CD14-positive monocyte (primary cell): Measurements from ENCODE around the gene MCFD2. TPM values are rescaled to one million over a fixed set of nuclear protein-coding genes. Genes with fewer than 3 reads are reported as not detected.

ENCODE experiments used
- DNase-seq, 3 donors: peaks; one replicate each; pipeline ENCODE4 v3.0.0-alpha.2; 2011 to 2022
- H2AFZ ChIP-seq: 2 replicates; pipeline ENCODE4 v1.6.0; 2012; ENCODE audit warnings: mild to moderate bottlenecking, low read depth, low read length, inconsistent platforms; ENCODE audit not compliant: insufficient read depth, poor library complexity, severe bottlenecking
- H3K27ac ChIP-seq, 2 donors: 1 replicate in 1 of 2; 2 replicates in 1 of 2; pipeline ENCODE4 v1.5.1; 2012 to 2013; ENCODE audit warnings: low read length in 2 of 2, control low read depth in 1 of 2, inconsistent platforms in 1 of 2, low read depth in 1 of 2, mild to moderate bottlenecking in 1 of 2
- H3K27me3 ChIP-seq, 2 donors: one replicate each; pipeline versions ENCODE4 v1.6.0 to v1.6.1; 2011 to 2013; ENCODE audit warnings: low read length in 2 of 2; ENCODE audit not compliant: control insufficient read depth in 2 of 2, insufficient read depth in 2 of 2
- H3K36me3 ChIP-seq, 2 donors: replicated peaks in 1 of 2; 1 replicate in 1 of 2; 2 replicates in 1 of 2; pipeline versions ENCODE4 v1.5.1 to v1.6.1; 2012 to 2013; ENCODE audit warnings: low read length in 2 of 2, control low read depth in 1 of 2, inconsistent platforms in 1 of 2, mild to moderate bottlenecking in 1 of 2; ENCODE audit not compliant: insufficient read depth in 2 of 2, control insufficient read depth in 1 of 2
- H3K4me1 ChIP-seq, 2 donors: 1 replicate in 1 of 2; 2 replicates in 1 of 2; pipeline versions ENCODE4 v1.5.1 to v1.6.1; 2012 to 2013; ENCODE audit warnings: low read length in 2 of 2, control low read depth in 1 of 2, inconsistent platforms in 1 of 2, mild to moderate bottlenecking in 1 of 2, moderate library complexity in 1 of 2; ENCODE audit not compliant: insufficient read depth in 2 of 2, control insufficient read depth in 1 of 2
- H3K4me2 ChIP-seq: replicated peaks from 2 replicates; pipeline ENCODE3; 2012; ENCODE audit warnings: low read length, moderate library complexity, mild to moderate bottlenecking; ENCODE audit not compliant: poor library complexity, severe bottlenecking; ENCODE audit errors: extremely low read depth
- H3K4me3 ChIP-seq, 3 experiments: fragments of 200-600 bp in 1 of 3; sonication (generic) in 1 of 3; replicated peaks in 1 of 3; 1 replicate in 2 of 3; 2 replicates in 1 of 3; pipeline ENCODE4 v1.5.1; 2011 to 2013; ENCODE audit warnings: low read length in 3 of 3, mild to moderate bottlenecking in 3 of 3, control low read depth in 2 of 3, low read depth in 2 of 3, inconsistent platforms in 1 of 3, moderate library complexity in 1 of 3
- H3K79me2 ChIP-seq: 2 replicates; pipeline ENCODE4 v1.6.0; 2012; ENCODE audit warnings: mild to moderate bottlenecking, control low read depth, inconsistent platforms, low read length, moderate library complexity; ENCODE audit not compliant: insufficient read depth
- H3K9ac ChIP-seq: 2 replicates; pipeline ENCODE4 v1.6.0; 2017; ENCODE audit warnings: low read length, mild to moderate bottlenecking; ENCODE audit not compliant: insufficient read depth, poor library complexity, severe bottlenecking
- H3K9me3 ChIP-seq, 2 donors: replicated peaks in 1 of 2; 1 replicate in 1 of 2; 2 replicates in 1 of 2; pipeline versions ENCODE4 v1.5.1 to v1.6.1; 2012 to 2013; ENCODE audit warnings: low read length in 2 of 2, control low read depth in 1 of 2; ENCODE audit not compliant: control insufficient read depth in 1 of 2, insufficient read depth in 1 of 2
- H4K20me1 ChIP-seq: 2 replicates; pipeline ENCODE4 v1.6.0; 2012; ENCODE audit warnings: mild to moderate bottlenecking, low read length, control low read depth, moderate library complexity; ENCODE audit not compliant: insufficient read depth
- H3K27ac Mint-ChIP-seq, 7 donors: one replicate each; pipeline ENCODE4 v1.8.0; 2020; ENCODE audit warnings: mild to moderate bottlenecking in 7 of 7, mixed read lengths in 7 of 7, moderate library complexity in 6 of 7, inconsistent platforms in 2 of 7
- H3K27me3 Mint-ChIP-seq, 3 donors: one replicate each; pipeline ENCODE4 v1.8.0; 2021 to 2022; ENCODE audit warnings: low read depth in 3 of 3, mild to moderate bottlenecking in 3 of 3, mixed read lengths in 3 of 3, moderate library complexity in 3 of 3, inconsistent platforms in 1 of 3
- H3K36me3 Mint-ChIP-seq, 2 donors: one replicate each; pipeline ENCODE4 v1.8.0; 2020; ENCODE audit warnings: mixed read lengths in 2 of 2, inconsistent platforms in 1 of 2, mild to moderate bottlenecking in 1 of 2
- H3K4me1 Mint-ChIP-seq: one replicate; pipeline ENCODE4 v1.8.0; 2020; ENCODE audit warnings: mild to moderate bottlenecking, mixed read lengths
- H3K4me3 Mint-ChIP-seq, 2 donors: one replicate each; pipeline ENCODE4 v1.8.0; 2020; ENCODE audit warnings: mild to moderate bottlenecking in 2 of 2, mixed read lengths in 2 of 2, moderate library complexity in 1 of 2
- H3K9me3 Mint-ChIP-seq, 7 donors: one replicate each; pipeline ENCODE4 v1.8.0; 2020 to 2022; ENCODE audit warnings: mixed read lengths in 7 of 7, mild to moderate bottlenecking in 6 of 7, moderate library complexity in 6 of 7, inconsistent platforms in 2 of 7
- WGBS: methylation state at CpG from one replicate; pipeline ENCODE4 v1.1.5; 2013; ENCODE audit warnings: missing lambda C conversion rate; ENCODE audit not compliant: insufficient coverage; 5-methylcytosine and 5-hydroxymethylcytosine counted together
- intact Hi-C, 2 donors: fragments of 100-400 bp; cut with micrococcal nuclease; formaldehyde crosslinking; loops; one replicate each; pipeline versions ENCODE4 v1.15.0 to v1.15.1; 2023
- polyA plus RNA-seq, 3 donors: library from polyadenylated mRNA; depleted of rRNA in 1 of 3; unstranded in 2 of 3; stranded (reverse) in 1 of 3; fragments of 300-500 nt in 2 of 3; fragments of >200 nt in 1 of 3; fragmentation: Illumina TruSeq in 2 of 3; gene quantifications; 1 replicate in 2 of 3; 2 replicates in 1 of 3; pipeline ENCODE4 v1.2.3, GENCODE V29; 2012 to 2021
- TF ChIP-seq, protein P1 (sequence below): fragments of 200-600 bp; IDR thresholded peaks from one replicate; pipeline ENCODE4 v1.8.0; 2022; ENCODE audit warnings: antibody characterized with exemption, mild to moderate bottlenecking

Gene MCFD2
- polyA plus RNA-seq, 3 donors, result 23.8 to 38.5 (median 33.6) TPM

- no peaks in the 10 kb centered on the region for H3K79me2 ChIP-seq
- no peaks in the 10 kb centered on the region for H3K9me3 ChIP-seq
- Mint-ChIP-seq H3K9me3 (peaks cover 0 to 3% (median 0%) of the 10 kb centered on the region in 7 donors), H3K4me3 (no peak overlapping the region), H3K27me3 (peaks cover under 1 to 7% (median 6%) of the 10 kb centered on the region in 3 donors), H3K36me3 (no peaks in the 10 kb centered on the region), H3K27ac (peak overlapping the region in 1 of 7 donors; percentile 53), H3K4me1 (peaks cover 3% of the 10 kb centered on the region)
- TF ChIP-seq, protein P1, sequence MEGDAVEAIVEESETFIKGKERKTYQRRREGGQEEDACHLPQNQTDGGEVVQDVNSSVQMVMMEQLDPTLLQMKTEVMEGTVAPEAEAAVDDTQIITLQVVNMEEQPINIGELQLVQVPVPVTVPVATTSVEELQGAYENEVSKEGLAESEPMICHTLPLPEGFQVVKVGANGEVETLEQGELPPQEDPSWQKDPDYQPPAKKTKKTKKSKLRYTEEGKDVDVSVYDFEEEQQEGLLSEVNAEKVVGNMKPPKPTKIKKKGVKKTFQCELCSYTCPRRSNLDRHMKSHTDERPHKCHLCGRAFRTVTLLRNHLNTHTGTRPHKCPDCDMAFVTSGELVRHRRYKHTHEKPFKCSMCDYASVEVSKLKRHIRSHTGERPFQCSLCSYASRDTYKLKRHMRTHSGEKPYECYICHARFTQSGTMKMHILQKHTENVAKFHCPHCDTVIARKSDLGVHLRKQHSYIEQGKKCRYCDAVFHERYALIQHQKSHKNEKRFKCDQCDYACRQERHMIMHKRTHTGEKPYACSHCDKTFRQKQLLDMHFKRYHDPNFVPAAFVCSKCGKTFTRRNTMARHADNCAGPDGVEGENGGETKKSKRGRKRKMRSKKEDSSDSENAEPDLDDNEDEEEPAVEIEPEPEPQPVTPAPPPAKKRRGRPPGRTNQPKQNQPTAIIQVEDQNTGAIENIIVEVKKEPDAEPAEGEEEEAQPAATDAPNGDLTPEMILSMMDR, result no peak
- no peak overlapping the region for H3K9ac ChIP-seq
- WGBS, result 71% methylated on average over 2 of the region's 11 CpGs
- H2AFZ ChIP-seq, result no peak overlapping the region
- H4K20me1 ChIP-seq, result no peaks in the 10 kb centered on the region
- no peak overlapping the region for H3K4me3 ChIP-seq
- no peaks in the 10 kb centered on the region for H3K27me3 ChIP-seq
- DNase-seq, result no peak
- intact Hi-C loops, result no loop called here
- H3K27ac ChIP-seq, result no peak overlapping the region
- peaks cover 0 to 5% of the 10 kb centered on the region in 2 donors for H3K4me1 ChIP-seq
- no peak overlapping the region for H3K4me2 ChIP-seq
- H3K36me3 ChIP-seq, result no peaks in the 10 kb centered on the region
These were observed 27.1 kb downstream of the MCFD2 start for GRCh38 chr2:46888421-46888952.

GRCh38 chr2:46887028-46887885 lies 28.3 kb downstream of the MCFD2 start:
- no peaks in the 10 kb centered on the region for H3K79me2 ChIP-seq
- no peaks in the 10 kb centered on the region for H3K9me3 ChIP-seq
- H3K36me3 ChIP-seq, result no peaks in the 10 kb centered on the region
- no peak overlapping the region for H3K4me3 Mint-ChIP-seq
- DNase-seq, result no peak
- H3K27me3 Mint-ChIP-seq, result peaks cover 1 to 8% (median 7%) of the 10 kb centered on the region in 3 donors
- H3K27me3 ChIP-seq, result no peaks in the 10 kb centered on the region
- H3K9me3 Mint-ChIP-seq, result peaks cover 0 to 3% (median 0%) of the 10 kb centered on the region in 7 donors
- H3K27ac Mint-ChIP-seq, result no peak overlapping the region
- H3K4me1 ChIP-seq, result peaks cover 0 to 5% of the 10 kb centered on the region in 2 donors
- H3K4me1 Mint-ChIP-seq, result peaks cover 3% of the 10 kb centered on the region
- no peaks in the 10 kb centered on the region for H3K36me3 Mint-ChIP-seq
- no peaks in the 10 kb centered on the region for H4K20me1 ChIP-seq
- no peak overlapping the region for H3K27ac ChIP-seq
- H3K9ac ChIP-seq, result no peak overlapping the region
- no peak overlapping the region for H3K4me3 ChIP-seq
- WGBS, result 100% methylated on average over 1 of the region's 2 CpGs
- TF ChIP-seq, protein P1, result no peak
- intact Hi-C loops, result no loop called here
- no peak overlapping the region for H3K4me2 ChIP-seq
- no peak overlapping the region for H2AFZ ChIP-seq
